ENCODE measurements around the gene AGXT2.

Gene AGXT2

DNA sequence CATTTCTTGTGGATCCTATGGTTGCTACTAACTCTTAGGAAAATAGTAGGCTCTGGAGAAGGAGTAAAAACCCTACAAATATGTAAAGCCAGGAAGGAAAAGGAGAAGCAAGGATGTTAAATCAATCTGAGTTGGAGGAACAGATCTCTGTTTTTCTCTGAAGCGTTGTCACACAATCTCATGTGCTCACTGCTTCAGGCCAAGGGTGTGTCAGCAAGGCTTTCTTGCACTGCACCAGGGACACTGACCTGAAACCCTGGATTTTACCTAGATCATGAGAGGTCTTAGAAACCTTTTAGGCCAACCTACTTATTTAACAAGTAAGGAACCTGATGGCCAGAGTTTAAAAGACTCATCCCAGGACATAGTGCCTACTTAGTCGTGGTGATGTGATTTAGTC, 12.5 kb upstream of the AGXT2 start:
- Histone ChIP-seq H3K79me2 (ENCODE audit: insufficient read depth, low read length) (no peaks in the 10 kb centered on the region), H3K27me3 (ENCODE audit: insufficient read depth, low read length, poor library complexity) (peaks cover 2% of the 10 kb centered on the region), H3K9me3 (ENCODE audit: insufficient read depth, low read length, severe bottlenecking) (no peaks in the 10 kb centered on the region), H2AFZ (ENCODE audit: low read depth, low read length) (no peak overlapping the region), H4K20me1 (ENCODE audit: insufficient read depth, low read length) (no peaks in the 10 kb centered on the region), H3K4me2 (ENCODE audit: insufficient read depth, low read length) (no peak overlapping the region), H3K36me3 (ENCODE audit: insufficient read depth, low read length) (no peaks in the 10 kb centered on the region), H3K9ac (ENCODE audit: low read depth, low read length) (no peak overlapping the region), H3K4me3 (ENCODE audit: low read depth in 1 of 2, low read length in 2 of 2) (no peak overlapping the region), H3K27ac (ENCODE audit: low read length) (no peak overlapping the region), H3K4me1 (ENCODE audit: insufficient read depth, low read length) (no peaks in the 10 kb centered on the region)
- ATAC-seq (ENCODE audit: insufficient read depth, low read depth) (no peak), DNase-seq (no peak)
- TF ChIP-seq CTCF (IDR thresholded peaks at IDR 0.05; ENCODE audit: borderline replicate concordance, extremely low read depth, low read length, poor library complexity, severe bottlenecking) (no peak), EZH2 (IDR thresholded peaks at IDR 0.05; ENCODE audit: borderline replicate concordance, low read depth, low read length, severe bottlenecking) (no peak)

DNA sequence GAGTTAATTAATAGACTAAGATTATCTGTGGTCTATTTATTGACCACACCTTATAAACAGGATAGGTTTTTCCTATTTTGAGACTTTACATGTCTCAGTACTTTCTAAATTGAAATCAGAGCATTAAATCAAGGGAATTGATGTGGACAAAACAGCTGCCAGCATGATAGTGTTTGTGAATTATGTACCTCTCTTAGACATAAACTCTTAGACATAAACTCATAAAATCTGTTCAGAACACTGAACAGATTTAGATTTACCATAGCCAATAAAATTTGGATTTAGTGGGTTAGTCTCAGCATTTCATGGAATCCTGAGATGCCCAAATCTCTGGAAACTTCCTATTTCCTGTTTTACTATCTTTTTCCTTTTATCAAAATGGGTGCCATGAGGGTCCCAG, 11.5 kb upstream of the AGXT2 start:
- H3K36me3 ChIP-seq (ENCODE audit: insufficient read depth, low read length): no peaks in the 10 kb centered on the region
- H3K27ac ChIP-seq (ENCODE audit: low read length): no peak overlapping the region
- DNase-seq: no peak
- H3K9me3 ChIP-seq (ENCODE audit: insufficient read depth, low read length, severe bottlenecking): no peaks in the 10 kb centered on the region
- H3K4me2 ChIP-seq (ENCODE audit: insufficient read depth, low read length): no peak overlapping the region
- no peaks in the 10 kb centered on the region for H3K4me1 ChIP-seq (ENCODE audit: insufficient read depth, low read length)
- TF ChIP-seq EZH2 (IDR thresholded peaks at IDR 0.05; ENCODE audit: borderline replicate concordance, low read depth, low read length, severe bottlenecking) (no peak), CTCF (IDR thresholded peaks at IDR 0.05; ENCODE audit: borderline replicate concordance, extremely low read depth, low read length, poor library complexity, severe bottlenecking) (no peak)
- H3K79me2 ChIP-seq (ENCODE audit: insufficient read depth, low read length): no peaks in the 10 kb centered on the region
- H2AFZ ChIP-seq (ENCODE audit: low read depth, low read length): no peak overlapping the region
- ATAC-seq (ENCODE audit: insufficient read depth, low read depth): no peak
- H3K4me3 ChIP-seq (ENCODE audit: low read depth in 1 of 2, low read length in 2 of 2): no peak overlapping the region
- H4K20me1 ChIP-seq (ENCODE audit: insufficient read depth, low read length): no peaks in the 10 kb centered on the region
- peaks cover 2% of the 10 kb centered on the region for H3K27me3 ChIP-seq (ENCODE audit: insufficient read depth, low read length, poor library complexity)
- H3K9ac ChIP-seq (ENCODE audit: low read depth, low read length): no peak overlapping the region

- Histone ChIP-seq H3K9me3 (ENCODE audit: insufficient read depth, low read length, severe bottlenecking) (no peaks in the 10 kb centered on the region), H3K4me3 (ENCODE audit: low read depth in 1 of 2, low read length in 2 of 2) (no peak overlapping the region), H2AFZ (ENCODE audit: low read depth, low read length) (no peak overlapping the region), H3K9ac (ENCODE audit: low read depth, low read length) (no peak overlapping the region), H3K27ac (ENCODE audit: low read length) (no peak overlapping the region), H3K4me2 (ENCODE audit: insufficient read depth, low read length) (no peak overlapping the region), H3K4me1 (ENCODE audit: insufficient read depth, low read length) (no peaks in the 10 kb centered on the region), H3K36me3 (ENCODE audit: insufficient read depth, low read length) (no peaks in the 10 kb centered on the region), H4K20me1 (ENCODE audit: insufficient read depth, low read length) (no peaks in the 10 kb centered on the region), H3K27me3 (ENCODE audit: insufficient read depth, low read length, poor library complexity) (peaks cover 2% of the 10 kb centered on the region), H3K79me2 (ENCODE audit: insufficient read depth, low read length) (no peaks in the 10 kb centered on the region)
- ATAC-seq (ENCODE audit: insufficient read depth, low read depth) (no peak), DNase-seq (no peak)
- TF ChIP-seq CTCF (IDR thresholded peaks at IDR 0.05; ENCODE audit: borderline replicate concordance, extremely low read depth, low read length, poor library complexity, severe bottlenecking): no peak
- TF ChIP-seq EZH2 (IDR thresholded peaks at IDR 0.05; ENCODE audit: borderline replicate concordance, low read depth, low read length, severe bottlenecking): no peak
These were observed 10.6 kb upstream of the AGXT2 start for GRCh38 chr5:35058374-35058788.

- H3K27ac ChIP-seq (ENCODE audit: low read length): no peak overlapping the region
- DNase-seq (no peak), ATAC-seq (ENCODE audit: insufficient read depth, low read depth) (no peak)
- no peak overlapping the region for H2AFZ ChIP-seq (ENCODE audit: low read depth, low read length)
- H3K4me3 ChIP-seq (ENCODE audit: low read depth in 1 of 2, low read length in 2 of 2): no peak overlapping the region
- H3K9ac ChIP-seq (ENCODE audit: low read depth, low read length): no peak overlapping the region
- no peaks in the 10 kb centered on the region for H4K20me1 ChIP-seq (ENCODE audit: insufficient read depth, low read length)
- H3K4me2 ChIP-seq (ENCODE audit: insufficient read depth, low read length): no peak overlapping the region
- no peaks in the 10 kb centered on the region for H3K4me1 ChIP-seq (ENCODE audit: insufficient read depth, low read length)
- peaks cover 2% of the 10 kb centered on the region for H3K27me3 ChIP-seq (ENCODE audit: insufficient read depth, low read length, poor library complexity)
- no peaks in the 10 kb centered on the region for H3K9me3 ChIP-seq (ENCODE audit: insufficient read depth, low read length, severe bottlenecking)
- H3K79me2 ChIP-seq (ENCODE audit: insufficient read depth, low read length): no peaks in the 10 kb centered on the region
- H3K36me3 ChIP-seq (ENCODE audit: insufficient read depth, low read length): no peaks in the 10 kb centered on the region
- TF ChIP-seq CTCF (IDR thresholded peaks at IDR 0.05; ENCODE audit: borderline replicate concordance, extremely low read depth, low read length, poor library complexity, severe bottlenecking) (no peak), EZH2 (IDR thresholded peaks at IDR 0.05; ENCODE audit: borderline replicate concordance, low read depth, low read length, severe bottlenecking) (no peak)
These were observed 8.9 kb upstream of the AGXT2 start for GRCh38 chr5:35056686-35057085.

All from DND-41 (cell line).